HCT116 (cell line): ENCODE results near the gene TSC2. TPM values are rescaled to one million over a fixed set of nuclear protein-coding genes. Genes with fewer than 3 reads are reported as not detected.

Experiments used
- ATAC-seq: fragments of 200-7000 bp; cut with Tn5 transposase; 2 replicates; pipeline ENCODE4 v1.9.1; 2020; ENCODE audit warnings: mild to moderate bottlenecking, moderate library complexity
- BruUV-seq: library from RNA; stranded (reverse); fragments of 400-500 nt; replicated peaks from 2 replicates; lab custom pipeline; 2021; lab: Mats Ljungman, UMichigan
- CTCF ChIA-PET: fragments of 300-600 bp; sonication (Branson Sonifier 250); formaldehyde crosslinking; loops from one replicate; lab custom pipeline; 2021; ENCODE audit warnings: antibody characterized with exemption; lab: Charles Lee
- POLR2A ChIA-PET: fragments of 300-600, 350-600 bp; sonication (Branson Sonifier 250); formaldehyde crosslinking; loops from one replicate; lab custom pipeline; 2021; ENCODE audit warnings: antibody characterized with exemption; lab: Charles Lee
- RAD21 ChIA-PET, 2 experiments: fragments of 300-600 bp; sonication (Branson Sonifier 250); formaldehyde crosslinking; loops; one replicate each; lab custom pipeline; 2023; ENCODE audit warnings: low total read pairs in 2 of 2; ENCODE audit not compliant: uncharacterized antibody in 2 of 2, unreplicated experiment in 2 of 2, low non-redundant PET in 1 of 2; lab: Charles Lee
- DNase-seq: peaks from one replicate; pipeline ENCODE4 v3.0.0-alpha.2; 2010; ENCODE audit warnings: low read depth, low spot score
- H2AFZ ChIP-seq: fragments of 200-600 bp; shearing (Covaris generic), sonication (generic); 2 replicates; pipeline ENCODE4 v1.6.1; 2017; ENCODE audit warnings: low read depth, mixed run types, mixed read lengths, antibody characterized with exemption, low read length; ENCODE audit not compliant: poor library complexity, severe bottlenecking
- H3K27ac ChIP-seq: 2 replicates; pipeline ENCODE4 v1.5.1; 2012; ENCODE audit warnings: low read depth, low read length
- H3K27me3 ChIP-seq: fragments of 200-600 bp; sonication (generic); 2 replicates; pipeline ENCODE4 v1.6.1; 2016; ENCODE audit warnings: mixed run types, low read length, mixed read lengths; ENCODE audit not compliant: insufficient read depth
- H3K36me3 ChIP-seq, 2 experiments: fragments of 200-500 bp in 1 of 2; fragments of 200-600 bp in 1 of 2; sonication (Bioruptor generic) in 1 of 2; sonication (generic) in 1 of 2; 2 replicates each; pipeline versions ENCODE4 v1.5.1 to v1.6.1; 2014 to 2016; ENCODE audit warnings: low read length in 2 of 2, inconsistent platforms in 1 of 2, mixed read lengths in 1 of 2, mixed run types in 1 of 2; ENCODE audit not compliant: insufficient read depth in 2 of 2, control insufficient read depth in 1 of 2
- H3K4me1 ChIP-seq, 2 experiments: fragments of 200-600 bp in 1 of 2; sonication (generic) in 1 of 2; 2 replicates each; pipeline versions ENCODE4 v1.5.1 to v1.6.1; 2012 to 2017; ENCODE audit warnings: low read length in 2 of 2, inconsistent platforms in 1 of 2, mild to moderate bottlenecking in 1 of 2, mixed read lengths in 1 of 2, mixed run types in 1 of 2, moderate library complexity in 1 of 2; ENCODE audit not compliant: insufficient read depth in 2 of 2, control insufficient read depth in 1 of 2
- H3K4me2 ChIP-seq: fragments of 200-600 bp; sonication (generic); 2 replicates; pipeline ENCODE4 v1.6.1; 2017; ENCODE audit warnings: mixed run types, low read length, mixed read lengths
- H3K4me3 ChIP-seq, 2 experiments: fragments of 200-600 bp in 1 of 2; sonication (generic) in 1 of 2; replicated peaks in 1 of 2; 2 replicates each; pipeline ENCODE4 v1.5.1; 2011 to 2016; ENCODE audit warnings: low read length in 2 of 2, control low read depth in 1 of 2, low read depth in 1 of 2, mild to moderate bottlenecking in 1 of 2, mixed read lengths in 1 of 2, mixed run types in 1 of 2
- H3K79me2 ChIP-seq: fragments of 200-600 bp; sonication (generic); 2 replicates; pipeline ENCODE4 v1.6.1; 2017; ENCODE audit warnings: mild to moderate bottlenecking, mixed run types, low read length, moderate library complexity, mixed read lengths; ENCODE audit not compliant: insufficient read depth
- H3K9ac ChIP-seq: fragments of 200-600 bp; sonication (generic); 2 replicates; pipeline ENCODE4 v1.6.1; 2016; ENCODE audit warnings: low read length, mixed read lengths
- H3K9me2 ChIP-seq: fragments of 200-600 bp; sonication (generic), shearing (Covaris generic); 2 replicates; pipeline ENCODE4 v1.6.1; 2017; ENCODE audit warnings: mixed run types, mild to moderate bottlenecking, moderate library complexity; ENCODE audit not compliant: insufficient read depth
- H3K9me3 ChIP-seq, 2 experiments: fragments of 200-500 bp in 1 of 2; fragments of 200-600 bp in 1 of 2; sonication (Bioruptor generic) in 1 of 2; sonication (generic) in 1 of 2; 2 replicates each; pipeline ENCODE4 v1.6.1; 2014 to 2017; ENCODE audit warnings: low read length in 2 of 2, mixed read lengths in 2 of 2, inconsistent platforms in 1 of 2, low read depth in 1 of 2, mild to moderate bottlenecking in 1 of 2, mixed run types in 1 of 2, moderate library complexity in 1 of 2; ENCODE audit not compliant: control insufficient read depth in 1 of 2, insufficient read depth in 1 of 2
- H4K20me1 ChIP-seq: fragments of 200-600 bp; sonication (generic), shearing (Covaris generic); 2 replicates; pipeline ENCODE4 v1.6.1; 2017; ENCODE audit warnings: mixed run types, mild to moderate bottlenecking, moderate library complexity; ENCODE audit not compliant: insufficient read depth
- CBX3 ChIP-seq: IDR thresholded peaks from 2 replicates; pipeline ENCODE4 v1.6.1; 2012; ENCODE audit warnings: low read depth
- CEBPB ChIP-seq: IDR thresholded peaks from 2 replicates; pipeline ENCODE4 v1.6.1; 2012; ENCODE audit warnings: low read depth
- CTCF ChIP-seq, 3 experiments: fragments of 200-600 bp in 1 of 3; sonication (generic) in 1 of 3; IDR thresholded peaks in 2 of 3; conservative IDR thresholded peaks in 1 of 3; 2 replicates each; pipeline ENCODE4 v1.5.1; 2012 to 2017; ENCODE audit warnings: low read depth in 2 of 3, low read length in 2 of 3, antibody characterized with exemption in 1 of 3, borderline replicate concordance in 1 of 3, control low read depth in 1 of 3, mild to moderate bottlenecking in 1 of 3, mixed read lengths in 1 of 3, mixed run types in 1 of 3, moderate library complexity in 1 of 3; ENCODE audit not compliant: insufficient read depth in 1 of 3
- EGR1 ChIP-seq: IDR thresholded peaks from 2 replicates; pipeline ENCODE4 v1.6.1; 2012; ENCODE audit warnings: low read depth
- EZH2 ChIP-seq: fragments of 200-600 bp; sonication (generic); IDR thresholded peaks from 2 replicates; pipeline ENCODE4 v1.6.1; 2017; ENCODE audit warnings: antibody characterized with exemption, mixed run types
- FOSL1 ChIP-seq: IDR thresholded peaks from 2 replicates; pipeline ENCODE4 v1.6.1; 2012; ENCODE audit warnings: low read depth
- JUND ChIP-seq: IDR thresholded peaks from 2 replicates; pipeline ENCODE4 v1.6.1; 2012
- POLR2AphosphoS5 ChIP-seq: IDR thresholded peaks from 2 replicates; pipeline ENCODE4 v1.6.1; 2011; ENCODE audit warnings: mild to moderate bottlenecking, low read depth, low read length, moderate library complexity
- RAD21 ChIP-seq: IDR thresholded peaks from 2 replicates; pipeline ENCODE4 v1.6.1; 2012; ENCODE audit warnings: low read depth, mild to moderate bottlenecking
- REST ChIP-seq: IDR thresholded peaks from 2 replicates; pipeline ENCODE4 v1.6.1; 2012; ENCODE audit warnings: low read depth
- SIN3A ChIP-seq: IDR thresholded peaks from 2 replicates; pipeline ENCODE4 v1.6.1; 2012; ENCODE audit warnings: low read depth
- SP1 ChIP-seq: IDR thresholded peaks from 2 replicates; pipeline ENCODE4 v1.6.1; 2012; ENCODE audit warnings: low read depth
- SRF ChIP-seq: IDR thresholded peaks from 2 replicates; pipeline ENCODE4 v1.6.1; 2012; ENCODE audit warnings: low read depth
- TCF7L2 ChIP-seq: IDR thresholded peaks from 2 replicates; pipeline ENCODE4 v1.7.0; 2011; ENCODE audit warnings: borderline replicate concordance, inconsistent platforms; ENCODE audit not compliant: insufficient read depth, insufficient read length; ENCODE audit errors: extremely low read depth
- YY1 ChIP-seq: IDR thresholded peaks from 2 replicates; pipeline ENCODE4 v1.6.1; 2011; ENCODE audit warnings: low read length, low read depth, moderate library complexity, mild to moderate bottlenecking; ENCODE audit not compliant: insufficient replicate concordance; ENCODE audit errors: extremely low read depth
- ZFX ChIP-seq: fragments of 450-650 bp; IDR thresholded peaks from 2 replicates; pipeline ENCODE4 v1.6.1; 2017
- ZNF274 ChIP-seq: fragments of 200-500 bp; sonication (Bioruptor generic); IDR thresholded peaks from 2 replicates; pipeline ENCODE4 v1.6.1; 2014; ENCODE audit warnings: mild to moderate bottlenecking, low read depth, low read length, inconsistent platforms
- intact Hi-C: fragments of 100-400 bp; cut with micrococcal nuclease; formaldehyde crosslinking; loops from 2 replicates; pipeline ENCODE4 v1.10.0; 2022
- total RNA-seq: library from RNA; stranded (reverse); gene quantifications from one replicate; pipeline ENCODE4 v1.2.1, GENCODE V29; 2021; ENCODE audit not compliant: unreplicated experiment
- TF ChIP-seq, protein P1 (sequence below): IDR thresholded peaks from 2 replicates; pipeline ENCODE4 v1.6.1; 2012
- TF ChIP-seq, protein P2 (sequence below): IDR thresholded peaks from 2 replicates; pipeline ENCODE4 v1.6.1; 2012

Gene TSC2
- total RNA-seq, 1 experiment from 2014 or later: 74.1 TPM

DNA sequence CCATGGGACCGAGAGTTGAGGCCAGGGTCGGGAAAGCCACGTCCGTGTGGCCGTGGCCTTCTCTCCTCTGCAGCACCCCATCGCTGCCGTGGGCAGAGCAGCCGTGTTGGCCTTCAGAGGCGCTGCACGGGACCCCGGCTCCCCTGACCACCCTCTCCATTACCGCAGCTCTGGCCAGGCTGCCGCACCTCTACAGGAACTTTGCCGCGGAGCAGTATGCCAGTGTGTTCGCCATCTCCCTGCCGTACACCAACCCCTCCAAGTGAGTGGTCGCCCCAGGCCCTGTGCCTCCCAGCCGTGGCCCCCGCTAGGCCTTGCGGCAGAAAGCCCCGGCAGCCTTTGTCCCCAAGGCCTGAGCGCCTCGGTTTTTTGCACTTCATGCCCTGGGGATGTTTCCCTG lies 27.8 kb downstream of the TSC2 start:
- DNase-seq: no peak
- H3K4me3 ChIP-seq: no peak overlapping the region
- ChIA-PET CTCF (no interaction called here), RAD21 (no interaction called here), POLR2A (no interaction called here)
- no peaks in the 10 kb centered on the region for H3K27me3 ChIP-seq
- no peak overlapping the region for H3K4me2 ChIP-seq
- no peaks in the 10 kb centered on the region for H4K20me1 ChIP-seq
- H3K27ac ChIP-seq: no peak overlapping the region
- peaks cover 0 to 2% of the 10 kb centered on the region in 2 experiments; a peak in 1 of 4 replicates for H3K36me3 ChIP-seq
- H2AFZ ChIP-seq: no peak overlapping the region
- TF ChIP-seq SRF (no peak), YY1 (no peak), POLR2AphosphoS5 (no peak), ZNF274 (no peak), EZH2 (no peak), JUND (no peak), RAD21 (no peak), FOSL1 (no peak), SP1 (no peak), CBX3 (no peak), ZFX (no peak), CEBPB (no peak), TCF7L2 (no peak), SIN3A (no peak), EGR1 (no peak), CTCF (IDR thresholded peaks at IDR 0.05 in 2 of 3, conservative IDR thresholded peaks at IDR 0.05 in 1 of 3; ENCODE audit: borderline replicate concordance in 1 of 3, insufficient read depth in 1 of 3, low read depth in 2 of 3, low read length in 2 of 3) (no peak), REST (no peak)
- TF ChIP-seq, protein P1, sequence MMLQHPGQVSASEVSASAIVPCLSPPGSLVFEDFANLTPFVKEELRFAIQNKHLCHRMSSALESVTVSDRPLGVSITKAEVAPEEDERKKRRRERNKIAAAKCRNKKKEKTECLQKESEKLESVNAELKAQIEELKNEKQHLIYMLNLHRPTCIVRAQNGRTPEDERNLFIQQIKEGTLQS: no peak
- TF ChIP-seq, protein P2, sequence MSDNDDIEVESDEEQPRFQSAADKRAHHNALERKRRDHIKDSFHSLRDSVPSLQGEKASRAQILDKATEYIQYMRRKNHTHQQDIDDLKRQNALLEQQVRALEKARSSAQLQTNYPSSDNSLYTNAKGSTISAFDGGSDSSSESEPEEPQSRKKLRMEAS: no peak
- no peaks in the 10 kb centered on the region for H3K9me2 ChIP-seq
- H3K79me2 ChIP-seq: no peaks in the 10 kb centered on the region
- H3K4me1 ChIP-seq: no peaks in the 10 kb centered on the region
- H3K9me3 ChIP-seq: no peaks in the 10 kb centered on the region
- no peak for ATAC-seq
- BruUV-seq: no TSS peak
- intact Hi-C loops: no loop called here
- H3K9ac ChIP-seq: no peak overlapping the region
